HG02588 (cell line): ENCODE measurements around the gene SETBP1.

Source experiments
- ATAC-seq: cut with Tn5 transposase; IDR thresholded peaks from one replicate; pipeline ENCODE4 v1.9.1; 2021; ENCODE audit warnings: mild to moderate bottlenecking, moderate library complexity; ENCODE audit not compliant: unreplicated experiment

SETBP1 gene

DNA sequence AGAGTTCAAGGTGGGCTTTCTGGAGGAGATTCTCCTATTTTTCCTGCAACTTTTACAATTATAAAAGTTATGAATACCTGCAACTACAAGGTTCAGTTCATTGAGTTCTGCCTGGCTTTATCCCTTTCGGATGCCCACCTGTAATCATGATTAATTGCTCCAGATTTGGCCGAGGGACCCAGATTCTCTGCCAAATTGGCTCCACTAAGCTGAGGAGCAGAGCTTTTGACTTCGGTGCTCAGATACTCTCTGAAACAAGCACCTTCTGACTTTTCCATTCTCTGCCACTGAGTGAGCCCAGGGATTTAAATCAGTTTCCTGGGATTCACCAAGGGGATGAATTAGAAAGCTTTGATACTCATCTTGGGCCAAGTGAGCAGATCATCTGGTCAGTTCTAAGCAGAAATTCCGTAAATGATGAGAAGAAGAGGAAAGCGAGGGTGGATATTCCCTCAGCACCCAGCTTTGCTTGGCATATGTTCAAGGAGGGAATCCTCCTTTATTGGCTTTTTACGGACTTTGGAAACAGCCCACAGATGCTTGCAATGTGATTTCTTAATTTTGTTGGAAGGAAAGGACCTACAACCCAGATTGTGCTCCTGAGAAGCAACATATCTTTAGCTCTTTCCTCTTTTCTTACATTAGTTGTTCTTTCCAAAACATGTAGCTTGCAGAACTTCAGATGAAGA lies 179.2 kb downstream of the SETBP1 start:
- ATAC-seq = no peak

DNA sequence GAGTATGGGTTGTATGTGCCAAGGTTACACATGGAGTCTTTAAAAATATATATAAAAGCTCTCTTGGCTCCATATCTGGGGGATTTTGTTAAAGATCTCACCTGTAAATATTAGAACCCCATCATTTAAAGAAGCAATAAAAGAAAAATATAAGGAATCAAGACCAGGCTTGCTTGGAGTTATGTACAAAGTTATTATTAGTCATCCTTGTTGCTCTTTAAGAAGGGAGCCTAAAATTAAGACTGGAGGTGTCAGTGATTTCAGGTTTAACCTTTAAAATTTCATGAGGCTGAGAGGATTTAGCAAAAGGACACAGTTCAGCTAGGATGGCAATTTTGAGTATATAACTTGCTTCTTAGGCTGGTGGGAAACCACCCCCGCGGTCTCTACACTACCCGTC lies 181.4 kb downstream of the SETBP1 start:
- no peak for ATAC-seq

DNA sequence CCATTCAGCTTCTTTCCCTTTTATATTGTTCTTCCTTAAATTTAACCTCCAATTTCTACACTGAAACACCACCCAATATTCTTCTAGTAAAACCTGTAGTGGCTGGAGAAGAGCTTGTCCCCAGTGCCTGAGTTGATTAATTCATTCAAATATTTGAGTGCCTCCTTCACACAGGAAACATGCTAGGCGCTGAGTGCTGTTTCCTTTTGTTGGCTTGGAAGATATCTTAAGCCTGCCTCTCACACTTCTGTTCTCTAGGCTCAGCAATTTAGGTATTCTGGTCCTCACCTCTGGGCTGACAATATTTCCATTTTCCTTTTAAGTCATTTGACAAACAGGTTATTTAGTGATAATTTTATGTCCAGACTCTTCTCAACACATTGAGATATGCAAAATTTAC lies 185.4 kb downstream of the SETBP1 start:
- ATAC-seq = no peak

- ATAC-seq = no peak
Measured at GRCh38 chr18:44869533-44869932, 188.8 kb downstream of the SETBP1 start.

DNA sequence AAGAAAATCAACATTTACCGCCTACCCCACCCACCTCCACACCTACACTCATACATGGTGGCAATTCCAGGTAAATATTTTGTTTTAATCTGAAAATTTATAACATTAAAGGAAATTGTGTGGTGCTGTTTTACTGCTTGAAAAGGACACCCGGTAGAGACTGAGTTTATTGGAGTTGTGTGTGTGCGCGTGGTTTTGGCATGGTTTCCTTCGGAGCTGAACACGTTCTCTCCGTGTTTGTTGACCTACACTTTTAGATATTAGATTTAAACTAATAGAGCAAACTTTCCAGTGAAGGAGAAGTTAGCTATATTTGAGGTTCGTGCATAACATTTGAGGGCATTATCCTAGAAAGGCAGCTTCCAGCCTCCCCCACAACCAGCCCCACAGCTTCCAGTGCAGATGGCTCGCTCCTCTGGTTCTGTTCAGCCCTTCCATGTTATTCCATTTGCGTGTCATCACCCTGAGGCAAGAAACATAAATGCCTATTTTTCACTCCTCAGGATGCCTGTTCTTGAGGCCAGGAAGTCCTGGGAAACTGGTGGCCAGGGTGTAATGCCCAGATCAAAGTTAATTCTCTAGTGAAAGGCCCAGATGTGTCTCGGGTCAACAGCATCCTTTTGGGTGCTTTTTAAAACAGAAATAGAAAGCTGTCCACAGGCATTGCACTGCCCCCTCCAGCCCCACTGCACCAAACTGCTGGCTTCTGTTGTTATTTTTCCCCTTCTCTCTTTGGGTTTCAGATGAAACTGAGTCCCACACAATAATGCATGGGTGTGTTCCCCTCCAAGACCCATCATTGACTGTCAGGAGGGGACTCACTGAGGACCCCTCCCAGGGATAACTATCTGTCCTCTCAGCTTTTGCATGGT lies 190.2 kb downstream of the SETBP1 start:
- ATAC-seq = peak; percentile 55

GRCh38 chr18:44871771-44872170 lies 191.1 kb downstream of the SETBP1 start:
- peak; percentile 84 for ATAC-seq

DNA sequence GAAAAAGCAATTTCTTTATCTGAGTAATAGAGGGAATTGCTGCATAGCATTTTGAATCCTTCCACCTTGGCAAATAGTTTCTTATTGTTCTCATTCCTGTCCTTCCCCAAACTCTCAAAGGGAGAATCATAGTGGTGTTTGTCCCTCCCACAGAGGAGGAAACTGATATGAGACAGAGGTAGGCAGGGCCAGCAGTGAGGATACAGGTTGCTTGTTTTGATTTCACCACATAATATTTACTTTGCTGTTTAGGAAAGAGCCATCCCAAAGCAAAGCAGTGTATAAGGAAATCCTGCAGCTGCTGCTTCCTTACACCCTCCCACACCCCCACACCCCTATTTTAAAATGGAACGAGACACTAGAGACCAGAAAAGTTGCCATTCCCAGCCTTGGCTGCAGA lies 195.3 kb downstream of the SETBP1 start:
- ATAC-seq = no peak

DNA sequence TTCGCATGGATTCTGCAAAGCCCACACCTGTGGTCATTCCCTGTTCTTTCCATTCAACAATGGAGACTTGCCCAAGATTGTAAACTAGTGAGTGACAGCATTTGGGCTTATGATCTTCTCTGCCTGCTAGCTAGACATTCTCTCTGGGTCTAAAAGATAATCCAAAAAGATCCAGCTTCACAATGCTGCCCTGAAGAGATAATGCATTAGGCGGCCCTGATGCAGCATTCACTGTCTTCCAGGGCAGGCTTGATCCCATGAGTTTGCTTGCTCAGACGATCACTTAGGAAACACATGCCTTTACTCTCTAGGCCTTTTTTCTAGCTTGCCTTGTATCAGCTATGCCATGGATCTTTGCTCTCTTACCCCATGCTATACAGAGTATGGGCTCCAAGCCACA lies 196.1 kb downstream of the SETBP1 start:
- ATAC-seq = no peak

GRCh38 chr18:44878335-44878734 lies 197.6 kb downstream of the SETBP1 start:
- no peak for ATAC-seq

- ATAC-seq = no peak
Measured at GRCh38 chr18:44880170-44880569, 199.5 kb downstream of the SETBP1 start.

- ATAC-seq = no peak
Measured at GRCh38 chr18:44881461-44882162, 200.9 kb downstream of the SETBP1 start.

- no peak for ATAC-seq
Measured at GRCh38 chr18:44882163-44882868, 201.6 kb downstream of the SETBP1 start.

- ATAC-seq = no peak
Measured at GRCh38 chr18:44883671-44884070, 203.0 kb downstream of the SETBP1 start.

GRCh38 chr18:44884431-44884830 lies 203.7 kb downstream of the SETBP1 start:
- ATAC-seq = no peak

- no peak for ATAC-seq
Measured at GRCh38 chr18:44885507-44885906, 204.8 kb downstream of the SETBP1 start.

DNA sequence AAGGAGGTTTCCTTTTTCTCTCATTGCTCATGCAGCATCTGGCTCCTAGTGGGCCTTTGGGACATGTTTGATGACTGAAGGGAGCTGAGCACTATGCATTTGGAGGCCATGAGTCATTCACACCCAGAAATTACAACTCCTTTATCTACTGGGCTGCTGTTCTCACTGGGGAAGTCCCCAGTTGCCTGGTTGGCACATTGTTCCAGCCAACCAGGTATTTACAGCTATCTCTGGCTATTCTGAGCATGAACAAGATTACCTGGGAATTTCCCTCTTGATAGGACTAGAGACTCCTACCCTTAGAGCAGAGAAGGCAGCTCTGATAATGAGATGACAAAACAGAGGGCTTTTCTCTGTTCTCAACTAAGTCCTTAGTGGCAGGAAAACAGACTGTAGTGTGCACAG lies 206.5 kb downstream of the SETBP1 start:
- peak; percentile 90 for ATAC-seq

DNA sequence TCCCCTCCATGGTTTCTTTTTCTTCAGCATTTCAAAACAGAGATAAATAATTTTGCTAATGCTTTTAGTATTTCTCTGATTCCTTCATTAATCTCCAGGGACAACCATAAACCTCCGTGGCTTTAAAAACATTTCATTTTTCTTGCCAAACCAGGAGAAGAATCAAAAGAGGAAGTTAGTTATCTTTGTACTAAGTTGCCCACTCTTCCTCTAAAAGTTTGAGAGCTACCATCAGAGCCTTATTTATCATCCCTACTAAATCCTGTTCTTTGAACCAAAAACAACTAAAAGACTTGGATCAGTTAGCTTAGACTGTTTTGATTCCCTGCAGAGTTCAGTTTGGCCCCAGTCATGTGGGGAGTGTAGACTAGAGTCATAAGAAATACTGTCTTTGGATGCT lies 208.4 kb downstream of the SETBP1 start:
- ATAC-seq = no peak

- ATAC-seq = no peak
Measured at GRCh38 chr18:44893045-44893706, 212.5 kb downstream of the SETBP1 start.

DNA sequence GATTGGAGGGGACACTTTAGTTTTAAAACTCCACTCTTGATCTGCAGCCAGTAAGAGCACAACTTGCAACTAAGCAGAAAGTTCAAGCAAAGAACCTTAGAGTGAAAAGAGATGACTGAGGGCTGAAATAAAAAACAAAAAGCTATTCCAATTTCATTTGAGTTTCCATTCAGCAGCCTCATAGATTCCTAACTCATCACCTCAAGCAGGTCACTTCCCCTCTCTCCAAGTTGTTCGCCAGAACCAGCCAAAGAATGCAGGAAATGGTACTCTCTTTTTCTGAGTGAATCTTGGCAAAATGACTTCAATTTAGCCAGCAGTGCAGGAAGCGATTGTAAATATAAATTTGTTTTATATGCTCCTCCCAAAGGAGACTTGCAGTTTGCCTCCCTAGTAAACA lies 213.3 kb downstream of the SETBP1 start:
- no peak for ATAC-seq

- ATAC-seq = no peak
Measured at GRCh38 chr18:44895176-44895798, 214.6 kb downstream of the SETBP1 start.
